ENCODE data around the gene STXBP6.
"Not testable (repeated sequence)": the region's sequence is repeated elsewhere in the genome, so short reads cannot be mapped to it uniquely, and the experiment has no call there.

The STXBP6 gene

GRCh38 chr14:24785698-24786097, 264.2 kb downstream of the STXBP6 start:
- DNase-seq: no peak

- peak; percentile 68 for DNase-seq
Measured at GRCh38 chr14:24784981-24785380, 265.0 kb downstream of the STXBP6 start.

GRCh38 chr14:24783791-24784190, 266.2 kb downstream of the STXBP6 start:
- no peak for DNase-seq

GRCh38 chr14:24780281-24780680, 269.7 kb downstream of the STXBP6 start:
- DNase-seq: no peak

- DNase-seq: no peak
Measured at GRCh38 chr14:24777678-24778077, 272.3 kb downstream of the STXBP6 start.

GRCh38 chr14:24775950-24776349, 274.0 kb downstream of the STXBP6 start:
- DNase-seq: no peak

GRCh38 chr14:24774187-24774915, 275.6 kb downstream of the STXBP6 start:
- DNase-seq: no peak

- DNase-seq: not testable (repeated sequence)
Measured at GRCh38 chr14:24773564-24773963, 276.4 kb downstream of the STXBP6 start.

GRCh38 chr14:24766434-24766833, 283.5 kb downstream of the STXBP6 start:
- DNase-seq: no peak

GRCh38 chr14:24761141-24761540, 288.8 kb downstream of the STXBP6 start:
- DNase-seq: no peak

Data from NCI-H1092 treated with DMSO at 0.1 percent for 48 hours (cell line).